ENCODE data around the gene RAB3IL1. TPM values are rescaled to one million over a fixed set of nuclear protein-coding genes. Genes with fewer than 3 reads are reported as not detected.

Gene RAB3IL1
- total RNA-seq, 6 donors from 2014 or later, result 4.4 to 20.7 (median 10.0) TPM

- no peak for ATAC-seq (ENCODE audit: low FRiP score in 2 of 2)
- H3K36me3 ChIP-seq, result peaks cover 0 to 53% (median 33%) of the 10 kb centered on the region in 4 donors
- 96% methylated on average over 12 of the region's 12 CpGs; no CpG with 5 or more reads in 1 of the 2 donors for WGBS, 2 donors
- H3K4me3 ChIP-seq, result no peak overlapping the region
- no peaks in the 10 kb centered on the region for H3K9me3 ChIP-seq
- no peaks in the 10 kb centered on the region for H3K4me1 ChIP-seq
- no peaks in the 10 kb centered on the region for H3K27me3 ChIP-seq
- TF ChIP-seq EP300 (IDR thresholded peaks at IDR 0.05) (no peak), POLR2A (IDR thresholded peaks at IDR 0.05) (no peak), POLR2AphosphoS5 (IDR thresholded peaks at IDR 0.05) (no peak), CTCF (IDR thresholded peaks at IDR 0.05) (no peak)
- no peak overlapping the region for H3K27ac ChIP-seq
- DNase-seq, result no peak
These were observed 61.3 kb downstream of the RAB3IL1 start for GRCh38 chr11:61855939-61856680.

GRCh38 chr11:61854966-61855714 lies 62.2 kb downstream of the RAB3IL1 start:
- Histone ChIP-seq H3K9me3 (no peaks in the 10 kb centered on the region), H3K27ac (no peak overlapping the region), H3K27me3 (no peaks in the 10 kb centered on the region), H3K36me3 (peaks cover 0 to 62% (median 35%) of the 10 kb centered on the region in 4 donors), H3K4me1 (no peaks in the 10 kb centered on the region), H3K4me3 (no peak overlapping the region)
- 93 to 100% methylated on average over 2 to 14 of the region's 14 CpGs for WGBS, 2 donors
- ATAC-seq (ENCODE audit: low FRiP score in 2 of 2) (no peak), DNase-seq (peak in 1 of 2 donors; percentile 55)
- TF ChIP-seq EP300 (IDR thresholded peaks at IDR 0.05) (no peak), POLR2AphosphoS5 (IDR thresholded peaks at IDR 0.05) (no peak), CTCF (IDR thresholded peaks at IDR 0.05) (no peak), POLR2A (IDR thresholded peaks at IDR 0.05) (no peak)

GRCh38 chr11:61854206-61854895 lies 63.0 kb downstream of the RAB3IL1 start:
- DNase-seq (no peak), ATAC-seq (ENCODE audit: low FRiP score in 2 of 2) (peak in 1 of 2 donors; percentile 5)
- no peak overlapping the region for H3K4me3 ChIP-seq
- H3K9me3 ChIP-seq, result no peaks in the 10 kb centered on the region
- H3K27ac ChIP-seq, result no peak overlapping the region
- H3K4me1 ChIP-seq, result no peaks in the 10 kb centered on the region
- no peaks in the 10 kb centered on the region for H3K27me3 ChIP-seq
- TF ChIP-seq POLR2AphosphoS5 (IDR thresholded peaks at IDR 0.05) (no peak), EP300 (IDR thresholded peaks at IDR 0.05) (no peak), POLR2A (IDR thresholded peaks at IDR 0.05) (no peak), CTCF (IDR thresholded peaks at IDR 0.05) (no peak)
- WGBS, 2 donors, result 93 to 95% methylated on average over 15 to 17 of the region's 17 CpGs
- peaks cover under 1 to 63% (median 36%) of the 10 kb centered on the region in 4 donors for H3K36me3 ChIP-seq

DNA sequence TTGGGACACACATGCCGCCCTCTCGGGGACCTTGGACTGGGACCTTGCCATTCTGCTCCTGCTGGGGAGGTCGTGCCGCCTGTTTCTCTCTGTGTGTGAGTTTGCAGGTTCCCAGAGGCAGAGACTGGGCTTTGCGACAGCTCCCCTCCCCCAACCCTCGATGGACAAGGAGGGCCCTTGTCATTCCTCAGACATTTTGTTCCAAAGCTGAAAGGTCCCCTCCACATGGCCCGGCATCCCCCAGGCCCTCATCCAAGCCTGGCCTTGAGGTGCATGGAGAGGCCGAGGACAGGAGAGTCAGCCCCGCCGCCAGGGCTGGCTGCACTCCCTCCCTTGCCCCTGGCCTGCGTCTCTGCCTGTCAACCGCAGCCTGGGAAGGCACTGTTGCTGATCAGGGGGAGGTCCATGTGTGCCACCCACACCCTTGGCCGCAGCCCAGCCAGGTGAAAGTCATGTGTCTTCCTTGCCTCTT lies 63.6 kb downstream of the RAB3IL1 start:
- Histone ChIP-seq H3K4me1 (no peaks in the 10 kb centered on the region), H3K9me3 (no peaks in the 10 kb centered on the region), H3K27me3 (no peaks in the 10 kb centered on the region), H3K4me3 (no peak overlapping the region), H3K27ac (no peak overlapping the region), H3K36me3 (peaks cover 6 to 64% (median 36%) of the 10 kb centered on the region in 4 donors)
- 64 to 79% methylated on average over 12 to 13 of the region's 13 CpGs for WGBS, 2 donors
- ATAC-seq (ENCODE audit: low FRiP score in 2 of 2) (no peak), DNase-seq (peak in 1 of 2 donors; percentile 51)
- no peak for TF ChIP-seq CTCF (IDR thresholded peaks at IDR 0.05)
- no peak for TF ChIP-seq POLR2A (IDR thresholded peaks at IDR 0.05)
- no peak for TF ChIP-seq EP300 (IDR thresholded peaks at IDR 0.05)
- TF ChIP-seq POLR2AphosphoS5 (IDR thresholded peaks at IDR 0.05), result no peak
